ENCODE measurements around the gene FANCM.
"Not testable (repeated sequence)": the region's sequence is repeated elsewhere in the genome, so short reads cannot be mapped to it uniquely, and the experiment has no call there.

The FANCM gene

DNA sequence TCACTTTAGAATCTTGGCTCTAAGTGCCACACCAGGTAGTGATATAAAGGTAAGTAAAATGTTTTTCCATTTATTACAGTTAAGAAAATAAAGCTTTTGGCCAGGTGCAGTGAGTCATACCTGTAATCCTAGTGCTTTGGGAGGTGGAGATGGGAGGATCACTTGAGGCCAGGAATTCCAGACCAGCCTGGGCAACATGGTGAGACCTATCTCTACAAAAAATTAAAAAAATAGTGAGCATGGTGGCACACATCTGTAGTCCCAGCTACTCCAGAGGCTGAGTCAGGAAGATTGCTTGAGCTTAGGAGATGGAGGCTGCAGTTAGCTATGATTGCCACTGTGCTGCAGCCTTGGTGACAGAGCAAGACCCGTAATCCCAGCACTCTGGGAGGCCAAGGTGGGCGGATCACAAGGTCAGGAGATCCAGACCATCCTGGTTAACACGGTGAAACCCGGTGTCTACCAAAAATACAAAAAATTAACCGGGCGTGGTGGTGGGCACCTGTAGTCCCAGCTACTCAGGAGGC, 5.0 kb downstream of the FANCM start:
- DNase-seq (ENCODE audit: low spot score), result no peak

DNA sequence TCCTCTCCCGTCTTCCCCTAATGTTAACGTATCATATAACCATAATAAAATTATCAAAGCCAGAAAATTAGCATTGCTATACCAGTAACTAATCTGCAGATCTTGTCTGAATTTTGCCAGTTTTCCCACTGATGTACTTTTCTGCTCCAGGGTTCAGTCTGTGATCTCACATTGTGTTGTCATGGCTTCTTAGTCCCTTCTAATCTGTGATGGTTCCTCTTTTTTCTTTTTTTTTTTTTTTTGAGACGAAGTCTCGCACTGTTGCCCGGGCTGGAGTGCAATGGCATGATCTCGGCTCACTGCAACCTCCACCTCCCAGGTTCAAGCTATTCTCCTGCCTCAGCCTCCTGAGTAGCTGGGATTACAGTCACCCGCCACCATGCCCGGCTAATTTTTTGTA, 6.4 kb downstream of the FANCM start:
- not testable (repeated sequence) for DNase-seq (ENCODE audit: low spot score)

DNA sequence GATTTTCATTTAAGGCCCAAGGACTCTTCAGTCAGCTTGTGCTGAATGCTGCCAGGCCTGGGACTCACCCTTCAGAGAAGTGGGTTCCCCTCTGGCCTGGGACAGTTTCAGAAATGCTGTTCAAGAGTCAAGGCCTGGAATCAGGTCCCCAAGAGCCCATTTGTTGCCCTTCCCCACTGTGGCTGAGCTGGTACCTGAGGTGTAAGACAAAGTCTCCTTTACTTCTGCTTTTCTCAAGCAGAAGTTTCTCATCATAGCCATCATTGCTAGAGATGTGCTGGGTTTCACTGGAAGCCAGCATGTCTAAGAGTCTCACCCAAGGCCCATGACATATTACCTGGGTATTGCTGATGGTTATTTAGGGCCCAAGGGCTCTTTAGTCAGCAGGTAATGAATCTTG, 8.9 kb downstream of the FANCM start:
- DNase-seq (ENCODE audit: low spot score), result no peak

DNA sequence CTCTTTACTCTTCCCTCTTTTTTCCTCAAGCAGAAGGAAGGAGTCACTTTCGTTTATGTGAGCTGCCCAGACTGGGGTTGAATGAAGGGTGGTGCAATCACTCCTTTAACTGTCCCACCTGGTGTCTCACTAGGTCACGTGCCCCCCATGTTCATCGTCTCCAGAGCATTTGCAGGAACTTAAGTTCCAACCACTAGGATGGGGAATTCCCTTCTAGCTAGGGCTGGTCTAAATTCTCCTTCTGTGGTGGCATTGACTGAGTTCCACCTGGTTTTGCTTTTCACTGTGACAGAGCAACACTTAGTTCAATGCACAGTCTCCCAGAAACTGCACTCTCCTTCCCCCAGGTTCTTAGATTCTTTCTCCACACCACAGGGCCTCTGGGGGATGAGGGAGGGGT, 9.5 kb downstream of the FANCM start:
- no peak for DNase-seq (ENCODE audit: low spot score)

GRCh38 chr14:45149602-45150001, 13.9 kb downstream of the FANCM start:
- no peak for DNase-seq (ENCODE audit: low spot score)

DNA sequence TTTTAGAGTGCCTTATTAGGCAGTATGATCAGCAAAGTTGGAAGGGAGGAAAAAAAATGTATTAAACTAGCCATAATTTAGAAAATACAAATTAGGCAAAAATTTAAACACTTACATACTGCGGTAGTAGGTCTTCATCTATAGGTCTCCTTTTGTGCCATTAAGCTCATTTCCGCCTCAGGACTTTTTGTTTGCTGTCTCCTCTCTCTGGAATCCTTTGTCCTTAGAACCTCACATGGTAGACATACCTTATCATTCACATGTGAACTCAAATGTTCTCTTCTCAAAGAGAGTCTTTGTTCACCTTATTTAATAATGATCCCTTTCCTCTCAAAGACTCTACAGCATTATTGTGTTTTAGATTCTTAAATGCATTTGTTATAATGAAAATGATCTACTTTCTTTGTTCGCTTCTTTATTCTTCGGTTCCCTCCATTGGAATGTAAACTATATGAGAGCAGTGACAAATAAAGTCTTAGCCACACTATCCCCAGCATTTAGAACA, 14.7 kb downstream of the FANCM start:
- DNase-seq (ENCODE audit: low spot score), result no peak

DNA sequence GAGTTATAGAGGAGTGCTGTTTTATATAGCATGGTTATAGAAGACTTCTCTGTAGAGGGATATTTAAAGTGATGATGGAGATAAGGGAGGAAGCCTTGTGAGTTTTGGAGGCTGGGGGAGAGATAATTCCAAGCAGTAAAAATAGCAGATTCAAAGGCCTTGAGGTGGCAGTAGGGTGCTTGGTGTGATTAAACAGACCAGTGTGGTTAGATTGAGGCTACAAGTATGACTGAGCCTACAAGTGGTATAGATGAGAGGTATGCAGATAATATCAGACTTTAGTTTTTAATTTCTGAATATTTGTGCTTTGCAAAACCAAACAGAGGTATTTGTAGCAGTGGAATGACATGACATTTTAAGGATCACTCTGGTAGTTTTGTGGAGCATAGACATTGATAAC, 20.3 kb downstream of the FANCM start:
- DNase-seq (ENCODE audit: low spot score), result no peak

- DNase-seq (ENCODE audit: low spot score), result no peak
Observed at GRCh38 chr14:45169906-45170305, 34.2 kb downstream of the FANCM start.

DNA sequence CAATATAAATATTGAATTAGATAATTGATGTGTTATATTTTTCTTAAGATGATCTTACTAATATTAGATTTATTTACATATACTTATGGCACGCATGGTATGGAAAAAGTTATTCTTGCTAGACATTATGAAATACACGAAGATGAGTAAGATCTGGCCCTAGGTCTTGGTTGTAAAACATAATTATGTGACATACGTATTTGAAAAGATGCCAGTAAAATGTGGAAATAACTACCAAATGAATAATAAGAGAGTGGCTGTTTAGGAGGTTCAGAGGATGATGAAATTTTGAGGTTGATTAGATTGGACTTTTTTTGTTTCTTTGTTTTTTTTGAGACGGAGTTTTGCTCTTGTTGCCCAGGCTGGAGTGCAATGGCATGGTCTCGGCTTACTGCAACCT, 41.3 kb downstream of the FANCM start:
- DNase-seq (ENCODE audit: low spot score), result no peak

DNA sequence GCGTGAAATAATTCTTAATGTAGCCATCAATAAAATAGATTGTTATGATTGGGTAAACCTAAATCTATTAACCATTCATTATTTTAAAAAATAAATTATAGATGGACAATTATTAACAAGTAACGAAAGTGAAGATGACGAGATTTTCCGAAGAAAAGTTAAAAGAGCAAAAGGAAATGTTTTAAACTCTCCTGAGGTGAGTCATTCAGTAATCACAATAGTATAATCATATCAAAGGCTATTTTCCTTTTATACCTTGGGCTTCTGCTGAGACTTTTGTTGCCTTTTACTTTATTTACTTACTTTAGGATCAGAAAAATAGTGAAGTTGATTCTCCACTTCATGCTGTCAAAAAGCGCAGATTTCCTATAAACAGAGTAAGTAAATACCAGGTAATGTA, 45.6 kb downstream of the FANCM start:
- DNase-seq (ENCODE audit: low spot score), result no peak

GRCh38 chr14:45181806-45182205, 46.1 kb downstream of the FANCM start:
- no peak for DNase-seq (ENCODE audit: low spot score)

- no peak for DNase-seq (ENCODE audit: low spot score)
Observed at GRCh38 chr14:45185100-45185814, 49.5 kb downstream of the FANCM start.

DNA sequence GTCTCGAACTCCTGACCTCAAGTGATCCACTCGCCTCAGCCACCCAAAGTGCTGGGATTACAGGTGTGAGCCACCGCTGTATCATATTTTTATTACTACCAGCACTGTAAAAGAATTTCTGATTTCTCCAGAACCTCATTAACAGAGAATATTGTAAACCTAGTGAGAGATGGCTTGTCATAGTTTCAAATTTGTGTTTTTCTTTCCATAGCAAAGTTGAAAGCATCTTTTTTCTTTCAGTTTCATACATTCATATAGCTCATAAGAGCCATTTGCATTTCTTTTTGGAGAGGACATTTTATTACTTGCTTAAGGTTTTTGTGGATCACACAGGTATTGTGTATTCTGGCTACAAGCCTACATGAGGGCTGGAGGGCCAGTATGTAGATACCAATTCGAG, 59.2 kb downstream of the FANCM start:
- no peak for DNase-seq (ENCODE audit: low spot score)

DNA sequence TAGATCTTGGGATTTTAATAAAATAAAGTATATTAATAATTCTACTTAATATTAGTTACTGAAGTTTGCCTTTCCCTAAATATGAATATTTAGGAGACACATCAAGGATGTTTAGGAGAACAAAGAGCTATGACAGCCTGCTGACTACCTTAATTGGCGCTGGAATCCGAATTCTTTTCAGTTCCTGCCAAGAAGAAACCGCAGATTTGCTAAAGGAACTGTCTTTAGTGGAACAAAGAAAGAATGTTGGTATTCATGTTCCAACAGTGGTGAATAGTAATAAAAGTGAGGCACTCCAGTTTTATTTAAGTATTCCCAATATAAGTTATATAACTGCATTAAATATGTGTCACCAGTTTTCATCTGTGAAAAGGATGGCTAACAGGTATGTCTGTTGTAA, 62.8 kb downstream of the FANCM start:
- no peak for DNase-seq (ENCODE audit: low spot score)

GRCh38 chr14:45199230-45199629, 63.5 kb downstream of the FANCM start:
- DNase-seq (ENCODE audit: low spot score), result no peak

GRCh38 chr14:45201905-45202304, 66.2 kb downstream of the FANCM start:
- DNase-seq (ENCODE audit: low spot score), result peak; percentile 1

DNA sequence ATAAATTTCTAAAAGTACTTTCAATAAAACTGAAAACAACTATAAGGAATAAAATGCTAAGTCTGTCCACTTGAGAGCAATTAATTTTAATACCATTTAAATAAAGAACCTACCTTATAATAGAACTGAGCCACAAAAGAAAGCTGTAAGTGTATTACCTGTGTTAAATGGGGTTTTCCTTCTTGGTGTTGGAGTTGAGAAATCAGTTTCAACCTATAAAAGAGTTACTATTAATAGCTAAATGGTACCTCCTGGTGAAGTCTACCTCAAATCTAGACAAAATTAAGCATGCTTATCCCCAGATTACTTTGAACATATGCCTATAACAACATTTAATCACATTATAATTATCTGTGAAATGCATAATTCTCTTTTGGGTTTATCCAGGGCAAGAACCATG, 68.5 kb downstream of the FANCM start:
- no peak for DNase-seq (ENCODE audit: low spot score)

GRCh38 chr14:45210159-45210558, 74.4 kb downstream of the FANCM start:
- no peak for DNase-seq (ENCODE audit: low spot score)

- DNase-seq (ENCODE audit: low spot score), result no peak
Observed at GRCh38 chr14:45211295-45211694, 75.6 kb downstream of the FANCM start.

DNA sequence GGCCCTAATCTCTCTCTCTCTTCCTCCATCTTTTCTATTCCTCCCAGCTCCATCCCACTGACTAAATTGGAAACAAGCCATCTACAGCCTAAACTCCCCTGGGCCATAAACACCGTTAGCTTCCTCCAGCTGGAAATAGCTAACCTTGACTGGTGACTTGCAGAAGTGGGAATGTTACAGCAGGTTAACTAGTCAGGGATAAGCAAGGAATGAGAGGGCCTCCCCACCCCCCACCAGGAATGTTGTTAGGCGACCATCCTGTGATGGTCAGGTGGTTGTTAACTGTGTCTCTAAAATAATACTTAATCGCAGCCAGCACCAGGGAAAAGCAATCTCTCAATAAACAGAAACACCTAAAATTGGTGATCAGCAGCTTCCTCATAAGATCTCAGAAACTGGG, 76.5 kb downstream of the FANCM start:
- DNase-seq (ENCODE audit: low spot score), result no peak

- DNase-seq (ENCODE audit: low spot score), result not testable (repeated sequence)
Observed at GRCh38 chr14:45213716-45214115, 78.0 kb downstream of the FANCM start.

DNA sequence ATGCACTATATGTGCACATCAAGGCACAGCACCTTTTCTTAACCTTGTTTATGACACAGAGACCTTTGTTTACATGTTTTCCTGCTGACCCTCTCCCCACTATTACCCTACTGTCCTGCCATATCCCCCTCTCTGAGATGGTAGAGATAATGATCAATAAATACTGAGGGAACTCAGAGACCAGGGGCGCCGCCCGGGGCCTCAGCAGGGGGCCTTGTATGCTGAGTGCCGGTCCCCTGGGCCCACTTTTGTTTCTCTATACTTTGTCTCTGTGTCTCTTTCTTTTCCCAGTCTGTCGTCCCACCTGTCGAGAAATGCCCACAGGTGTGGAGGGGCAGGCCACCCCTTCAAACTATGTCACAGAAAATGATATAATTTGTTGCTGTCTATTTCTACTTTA, 78.6 kb downstream of the FANCM start:
- DNase-seq (ENCODE audit: low spot score), result not testable (repeated sequence)

GRCh38 chr14:45222485-45223262, 86.9 kb downstream of the FANCM start:
- no peak for DNase-seq (ENCODE audit: low spot score)

Measured in HuH-7 (cell line).